K562 (cell line): ENCODE results near the gene TNFRSF6B. TPM values are rescaled to one million over a fixed set of nuclear protein-coding genes. Genes with fewer than 3 reads are reported as not detected.

Experiments used
- ADNP ChIP-seq: fragments of 200-800 bp; sonication (Bioruptor generic); IDR thresholded peaks from 2 replicates; pipeline ENCODE4 v1.6.1; 2016; ENCODE audit warnings: missing genetic modification characterization, missing compliant biosample characterization
- CAMTA2 ChIP-seq: fragments of 250-450 bp; sonication (Bioruptor Pico); conservative IDR thresholded peaks from 2 replicates; pipeline ENCODE4 v1.5.1; 2022
- DPF2 ChIP-seq: fragments of 450-650 bp; IDR thresholded peaks from 2 replicates; pipeline ENCODE4 v1.6.1; 2016
- FIP1L1 ChIP-seq: fragments of 200-400 bp; formaldehyde crosslinking; IDR thresholded peaks from 2 replicates; pipeline ENCODE4 v1.6.1; 2018; ENCODE audit warnings: mild to moderate bottlenecking, low read depth, low read length; ENCODE audit not compliant: poor library complexity, severe bottlenecking
- GATA2 ChIP-seq: sonication (generic); formaldehyde crosslinking; IDR thresholded peaks from 2 replicates; pipeline ENCODE4 v1.4.0; 2020; ENCODE audit warnings: mild to moderate bottlenecking, missing genetic modification reagents
- HEY1 ChIP-seq: fragments of 250-450 bp; sonication (Bioruptor Pico); IDR thresholded peaks from 2 replicates; pipeline ENCODE4 v1.5.0; 2020; ENCODE audit warnings: mild to moderate bottlenecking, moderate library complexity, borderline replicate concordance
- HNRNPK ChIP-seq: fragments of 200-400 bp; formaldehyde crosslinking; IDR thresholded peaks from one replicate; pipeline ENCODE4 v1.6.1; 2018; ENCODE audit warnings: mild to moderate bottlenecking, low read depth, low read length; ENCODE audit not compliant: poor library complexity, severe bottlenecking
- LCOR ChIP-seq: sonication (generic); formaldehyde crosslinking; IDR thresholded peaks from 2 replicates; pipeline ENCODE4 v1.8.0; 2022; ENCODE audit warnings: mild to moderate bottlenecking, missing genetic modification reagents
- POLR2G ChIP-seq: fragments of 200-400 bp; formaldehyde crosslinking; IDR thresholded peaks from 2 replicates; pipeline ENCODE4 v1.6.1; 2017; ENCODE audit warnings: low read depth, mild to moderate bottlenecking, antibody characterized with exemption, low read length, moderate library complexity
- PRMT5 ChIP-seq: sonication (generic); formaldehyde crosslinking; IDR thresholded peaks from 2 replicates; pipeline ENCODE4 v1.5.0; 2020; ENCODE audit warnings: missing genetic modification reagents
- RBM14 ChIP-seq: fragments of 200-400 bp; formaldehyde crosslinking; IDR thresholded peaks from 2 replicates; pipeline ENCODE4 v1.6.1; 2018; ENCODE audit warnings: low read depth, mild to moderate bottlenecking, low read length, moderate library complexity, borderline replicate concordance; ENCODE audit not compliant: insufficient read depth
- RBM22 ChIP-seq: fragments of 200-400 bp; formaldehyde crosslinking; IDR thresholded peaks from 2 replicates; pipeline ENCODE4 v1.6.1; 2018; ENCODE audit warnings: low read length, low read depth; ENCODE audit not compliant: poor library complexity, severe bottlenecking
- SFPQ ChIP-seq: fragments of 200-400 bp; formaldehyde crosslinking; IDR thresholded peaks from 2 replicates; pipeline ENCODE4 v1.6.1; 2017; ENCODE audit warnings: mild to moderate bottlenecking, low read depth, low read length, moderate library complexity
- SNRNP70 ChIP-seq: fragments of 200-400 bp; formaldehyde crosslinking; optimal IDR thresholded peaks from 2 replicates; pipeline ENCODE3; 2017; ENCODE audit warnings: low read depth, low read length
- THRA ChIP-seq: fragments of 450-650 bp; IDR thresholded peaks from 2 replicates; pipeline ENCODE4 v1.6.1; 2017; ENCODE audit warnings: mild to moderate bottlenecking, moderate library complexity
- U2AF1 ChIP-seq: fragments of 200-400 bp; formaldehyde crosslinking; optimal IDR thresholded peaks from 2 replicates; pipeline ENCODE3; 2017; ENCODE audit warnings: mild to moderate bottlenecking, low read depth, low read length, moderate library complexity
- ZBTB33 ChIP-seq: sonication (generic); formaldehyde crosslinking; IDR thresholded peaks from 2 replicates; pipeline ENCODE4 v1.8.1; 2023; ENCODE audit warnings: mild to moderate bottlenecking, missing genetic modification reagents
- ZNF239 ChIP-seq: fragments of 250-450 bp; sonication (Bioruptor Pico); IDR thresholded peaks from 2 replicates; pipeline ENCODE4 v1.4.0; 2020; ENCODE audit warnings: mild to moderate bottlenecking
- ZNF518B ChIP-seq: fragments of 250-450 bp; sonication (Bioruptor Pico); IDR thresholded peaks from 2 replicates; pipeline ENCODE4 v1.5.0; 2021; ENCODE audit warnings: mild to moderate bottlenecking, moderate library complexity
- polyA plus RNA-seq, 8 experiments: library from polyadenylated mRNA; depleted of rRNA in 4 of 8; stranded (reverse) in 5 of 8; unstranded in 3 of 8; fragments of >200 nt; fragmentation: Nextera tagmentation in 2 of 8; fragmentation: Illumina TruSeq in 1 of 8; extraction: Ambion mirVana in 2 of 8; extraction: Trizol in 1 of 8; gene quantifications; 2 replicates each; pipeline versions ENCODE4 v1.2.1 to v1.2.3, GENCODE V29; 2011 to 2014; ENCODE audit warnings: inconsistent platforms in 1 of 8, missing spikeins in 1 of 8
- total RNA-seq, 7 experiments: library from RNA; depleted of rRNA in 6 of 7; stranded (reverse); fragments of >200 nt in 6 of 7; fragmentation: Illumina TruSeq in 2 of 7; extraction: Trizol in 2 of 7; gene quantifications; 2 replicates each; pipeline versions ENCODE4 v1.2.1 to v1.2.3, GENCODE V29; 2011 to 2021; ENCODE audit warnings: low replicate concordance in 1 of 7

TNFRSF6B gene
- total and polyA plus RNA-seq, 9 of the 15 experiments (the other 6 are each of a cell fraction or from before 2014, with no cell fraction given), result 0.10 to 3.5 (median 0.32) TPM; not detected in 6

GRCh38 chr20:63696628-63697356, at the start of gene TNFRSF6B (continued):
- peak; percentile 96 for TF ChIP-seq ZBTB33 (CRISPR knock-in tag)
- TF ChIP-seq SFPQ, result peak; percentile 43; the same call in 1 of the 2 replicates
- no peak for TF ChIP-seq DPF2
- no peak for TF ChIP-seq ADNP (tag)
- TF ChIP-seq PRMT5 (CRISPR knock-in tag), result no peak
- peak; percentile 25 for TF ChIP-seq SNRNP70
- TF ChIP-seq FIP1L1, result peak; percentile 66
- TF ChIP-seq U2AF1, result peak; percentile 67
- no peak for TF ChIP-seq THRA
- no peak for TF ChIP-seq CAMTA2
- TF ChIP-seq POLR2G, result peak; percentile 81
- 0 out of 2 replicates have a peak, but pooled peaks have one; percentile 24 for TF ChIP-seq RBM14
- TF ChIP-seq GATA2, result no peak
- TF ChIP-seq ZNF239 (CRISPR knock-in tag), result no peak
- TF ChIP-seq LCOR (CRISPR knock-in tag), result 0 out of 2 replicates have a peak, but pooled peaks have one; percentile 31
- peak; percentile 90 for TF ChIP-seq RBM22
- TF ChIP-seq HNRNPK, result peak; percentile 34
- no peak for TF ChIP-seq HEY1 (CRISPR knock-in tag)
- no peak for TF ChIP-seq ZNF518B (CRISPR knock-in tag)
